Activated CD4-positive, alpha-beta memory T cell treated with anti-CD3 and anti-CD28 coated beads, Interleukin-2, amount 10 ng/mL, durations not matched to agents 7 days and 5 days (primary cell): ENCODE results near the gene UBALD2. TPM values are rescaled to one million over a fixed set of nuclear protein-coding genes. Genes with fewer than 3 reads are reported as not detected.

Source experiments
- CTCF ChIA-PET: fragments of 350-600 bp; sonication (Branson Sonifier 250); formaldehyde crosslinking; loops from one replicate; lab custom pipeline; 2021; ENCODE audit warnings: antibody characterized with exemption, inconsistent platforms; lab: Charles Lee
- POLR2A ChIA-PET: fragments of 350-600 bp; sonication (Branson Sonifier 250); formaldehyde crosslinking; loops from one replicate; lab custom pipeline; 2021; ENCODE audit warnings: antibody characterized with exemption; lab: Charles Lee
- DNase-seq: peaks from one replicate; pipeline ENCODE4 v3.0.0-alpha.2; 2020
- H3K27ac Mint-ChIP-seq: one replicate; pipeline ENCODE4 v1.8.0; 2021; ENCODE audit warnings: mild to moderate bottlenecking, mixed read lengths
- H3K27me3 Mint-ChIP-seq: one replicate; pipeline ENCODE4 v1.8.0; 2021; ENCODE audit warnings: mixed read lengths
- H3K36me3 Mint-ChIP-seq: one replicate; pipeline ENCODE4 v1.8.0; 2021; ENCODE audit warnings: low read depth, mixed read lengths
- H3K4me1 Mint-ChIP-seq: one replicate; pipeline ENCODE4 v1.8.0; 2021; ENCODE audit warnings: mixed read lengths
- H3K4me3 Mint-ChIP-seq: one replicate; pipeline ENCODE4 v1.8.0; 2021; ENCODE audit warnings: mild to moderate bottlenecking, mixed read lengths
- H3K9me3 Mint-ChIP-seq: one replicate; pipeline ENCODE4 v1.8.0; 2021; ENCODE audit warnings: mixed read lengths
- total RNA-seq, 2 experiments: library from RNA; stranded (reverse); gene quantifications; one replicate each; pipeline ENCODE4 v1.2.3, GENCODE V29; 2021

The UBALD2 gene
- total RNA-seq, 2 experiments from 2014 or later: 524 to 546 TPM

GRCh38 chr17:76317535-76317934 lies 52.4 kb downstream of the UBALD2 start:
- Mint-ChIP-seq H3K36me3 (peaks cover 34% of the 10 kb centered on the region), H3K9me3 (no peaks in the 10 kb centered on the region), H3K27me3 (no peaks in the 10 kb centered on the region), H3K4me1 (peaks cover 9% of the 10 kb centered on the region), H3K27ac (no peak overlapping the region), H3K4me3 (no peak overlapping the region)
- ChIA-PET POLR2A (no interaction called here), CTCF (interaction anchor here (0.9 kb wide), 1 partner anchor 80 kb away, joined by 3 read pairs; no protein-coding TSS in a partner anchor)
- DNase-seq: no peak

GRCh38 chr17:76318586-76318985 lies 53.4 kb downstream of the UBALD2 start:
- Mint-ChIP-seq H3K4me1 (peaks cover 9% of the 10 kb centered on the region), H3K36me3 (peaks cover 28% of the 10 kb centered on the region), H3K27ac (no peak overlapping the region), H3K9me3 (no peaks in the 10 kb centered on the region), H3K4me3 (no peak overlapping the region), H3K27me3 (no peaks in the 10 kb centered on the region)
- POLR2A ChIA-PET: no interaction called here
- CTCF ChIA-PET: interaction anchor here (0.6 kb wide), 1 partner anchor 226 kb away, joined by 4 read pairs; no protein-coding TSS in a partner anchor
- DNase-seq: no peak

Other genes starting within 250 kb of the UBALD2 start
- gene EVPL, start 238.0 kb upstream of the UBALD2 start, total RNA-seq: not detected
- 10 to 100 TPM; 92.8 to 94.6 TPM for gene SRP68, start 192.8 kb upstream of the UBALD2 start, total RNA-seq
- under 1 TPM; 0.38 to 0.40 TPM for gene GALR2, start 190.6 kb upstream of the UBALD2 start, total RNA-seq
- gene ZACN, start 186.2 kb upstream of the UBALD2 start, total RNA-seq: under 1 TPM; 0.48 TPM
- gene EXOC7, start 161.6 kb upstream of the UBALD2 start, total RNA-seq: 100 to 1,000 TPM; 119 to 120 TPM
- gene FOXJ1, start 124.1 kb upstream of the UBALD2 start, total RNA-seq: under 1 TPM; 0.13 to 0.15 TPM
- gene RNF157, start 24.9 kb upstream of the UBALD2 start, total RNA-seq: 10 to 100 TPM; 79.8 to 83.9 TPM
- 1 to 10 TPM; 1.4 to 1.9 TPM for gene QRICH2, start 42.9 kb downstream of the UBALD2 start, total RNA-seq
- gene PRPSAP1, start 88.6 kb downstream of the UBALD2 start, total RNA-seq: 10 to 100 TPM; 59.9 to 66.7 TPM
- 1 to 10 TPM; 2.8 to 3.4 TPM for gene SPHK1, start 119.3 kb downstream of the UBALD2 start, total RNA-seq
- 10 to 100 TPM; 26.5 to 28.9 TPM for gene UBE2O, start 187.8 kb downstream of the UBALD2 start, total RNA-seq
- gene AANAT, start 202.3 kb downstream of the UBALD2 start, total RNA-seq: not detected
- gene RHBDF2, start 236.1 kb downstream of the UBALD2 start, total RNA-seq: 10 to 100 TPM; 33.2 to 33.8 TPM